Measurements from ENCODE around the gene GPR32.

GRCh38 chr19:50725218-50725910 lies 44.9 kb upstream of the GPR32 start:
- TF ChIP-seq, protein P1, sequence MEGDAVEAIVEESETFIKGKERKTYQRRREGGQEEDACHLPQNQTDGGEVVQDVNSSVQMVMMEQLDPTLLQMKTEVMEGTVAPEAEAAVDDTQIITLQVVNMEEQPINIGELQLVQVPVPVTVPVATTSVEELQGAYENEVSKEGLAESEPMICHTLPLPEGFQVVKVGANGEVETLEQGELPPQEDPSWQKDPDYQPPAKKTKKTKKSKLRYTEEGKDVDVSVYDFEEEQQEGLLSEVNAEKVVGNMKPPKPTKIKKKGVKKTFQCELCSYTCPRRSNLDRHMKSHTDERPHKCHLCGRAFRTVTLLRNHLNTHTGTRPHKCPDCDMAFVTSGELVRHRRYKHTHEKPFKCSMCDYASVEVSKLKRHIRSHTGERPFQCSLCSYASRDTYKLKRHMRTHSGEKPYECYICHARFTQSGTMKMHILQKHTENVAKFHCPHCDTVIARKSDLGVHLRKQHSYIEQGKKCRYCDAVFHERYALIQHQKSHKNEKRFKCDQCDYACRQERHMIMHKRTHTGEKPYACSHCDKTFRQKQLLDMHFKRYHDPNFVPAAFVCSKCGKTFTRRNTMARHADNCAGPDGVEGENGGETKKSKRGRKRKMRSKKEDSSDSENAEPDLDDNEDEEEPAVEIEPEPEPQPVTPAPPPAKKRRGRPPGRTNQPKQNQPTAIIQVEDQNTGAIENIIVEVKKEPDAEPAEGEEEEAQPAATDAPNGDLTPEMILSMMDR (IDR thresholded peaks at IDR 0.05; ENCODE audit: control extremely low read depth in 1 of 3, insufficient read depth in 1 of 3, low read depth in 1 of 3, low read length in 3 of 3) = no peak
- peak; percentile 64; the same call in 1 of the 2 replicates for TF ChIP-seq RBBP5 (IDR thresholded peaks at IDR 0.05; ENCODE audit: borderline replicate concordance, low read depth, low read length)
- TF ChIP-seq SRF (IDR thresholded peaks at IDR 0.05; ENCODE audit: low read depth, low read length) = no peak
- no peak for TF ChIP-seq POLR2A (IDR thresholded peaks at IDR 0.05; ENCODE audit: control extremely low read depth in 1 of 2, low read depth in 2 of 2, low read length in 2 of 2)
- no peak for TF ChIP-seq EP300 (IDR thresholded peaks at IDR 0.05; ENCODE audit: borderline replicate concordance in 1 of 2, low read depth in 2 of 2, low read length in 2 of 2)
- peak; percentile 90 for TF ChIP-seq MAX (IDR thresholded peaks at IDR 0.05)
- TF ChIP-seq MAFK (IDR thresholded peaks at IDR 0.05; ENCODE audit: low read depth, low read length) = no peak
